GM23338 (cell line): ENCODE measurements around the gene ZNF628.

ENCODE experiments used
- CTCF ChIP-seq, 2 experiments: fragments of 200-600 bp in 1 of 2; sonication (generic) in 1 of 2; conservative IDR thresholded peaks; 2 replicates each; pipeline versions ENCODE4 v1.5.1 to v1.6.1; 2016 to 2017; ENCODE audit warnings: antibody characterized with exemption in 2 of 2, low read depth in 2 of 2, mild to moderate bottlenecking in 2 of 2, moderate library complexity in 1 of 2
- EZH2 ChIP-seq: fragments of 200-600 bp; sonication (generic); IDR thresholded peaks from one replicate; pipeline ENCODE4 v1.8.0; 2017; ENCODE audit warnings: antibody characterized with exemption, mild to moderate bottlenecking, low read depth; ENCODE audit not compliant: unreplicated experiment
- JUNB ChIP-seq: IDR thresholded peaks from one replicate; pipeline ENCODE4 v1.6.1; 2016; ENCODE audit warnings: antibody characterized with exemption; ENCODE audit not compliant: unreplicated experiment
- NANOG ChIP-seq: IDR thresholded peaks from 2 replicates; pipeline ENCODE4 v1.6.1; 2016; ENCODE audit warnings: antibody characterized with exemption, borderline replicate concordance
- POLR2AphosphoS5 ChIP-seq: IDR thresholded peaks from 2 replicates; pipeline ENCODE4 v1.6.1; 2016; ENCODE audit warnings: antibody characterized with exemption, low read depth

GRCh38 chr19:55472463-55472862, 4.0 kb upstream of the ZNF628 start:
- TF ChIP-seq EZH2 (no peak), CTCF (conservative IDR thresholded peaks at IDR 0.05; ENCODE audit: low read depth in 2 of 2) (no peak), JUNB (no peak), POLR2AphosphoS5 (no peak), NANOG (no peak)
